ENCODE results near the gene EDIL3. TPM values are rescaled to one million over a fixed set of nuclear protein-coding genes. Genes with fewer than 3 reads are reported as not detected.

Gene EDIL3
- total and polyA plus RNA-seq, 10 of the 15 experiments (the other 5 are each of a cell fraction or from before 2014, with no cell fraction given) = 0.01 to 0.62 (median 0.20) TPM

GRCh38 chr5:83931969-83932368, 452.7 kb downstream of the EDIL3 start (continued):
- no peak for TF ChIP-seq RELA (IDR thresholded peaks at IDR 0.05; ENCODE audit: borderline replicate concordance, partially characterized antibody)
- no peak for TF ChIP-seq MXI1 (IDR thresholded peaks at IDR 0.05; ENCODE audit: low read depth, low read length)
- no peak for TF ChIP-seq HDGF (IDR thresholded peaks at IDR 0.05)
- TF ChIP-seq E2F4 (IDR thresholded peaks at IDR 0.05; ENCODE audit: low read depth, low read length) = no peak
- no peak for TF ChIP-seq SMAD5 (IDR thresholded peaks at IDR 0.05; ENCODE audit: low read depth)
- no peak for TF ChIP-seq SUPT20H (IDR thresholded peaks at IDR 0.05; ENCODE audit: borderline replicate concordance, control insufficient read depth, low read depth, low read length)
- TF ChIP-seq PBX3 (IDR thresholded peaks at IDR 0.05; ENCODE audit: insufficient replicate concordance, low read depth, low read length) = no peak

GRCh38 chr5:83927140-83927733, 457.4 kb downstream of the EDIL3 start:
- ChIA-PET SMC1A (ENCODE audit: uncharacterized antibody, unreplicated experiment) (interaction anchor here (0.6 to 4.6 kb wide), 8 partner anchors 11 to 1122 kb away, joined by 3 to 17 read pairs (median 8); no protein-coding TSS in a partner anchor), POLR2A (interaction anchor here (0.9 kb wide), 1 partner anchor 328 kb away, joined by 3 read pairs; no protein-coding TSS in a partner anchor), CTCF (interaction anchor here (0.6 to 5.0 kb wide), 39 partner anchors 10 to 1179 kb away, joined by 3 to 42 read pairs (median 4); no protein-coding TSS in a partner anchor), RAD21 (ENCODE audit: unreplicated experiment) (interaction anchor here (1.6 kb wide), 1 partner anchor 208 kb away, joined by 3 read pairs; no protein-coding TSS in a partner anchor)
- DNase-seq (ENCODE audit: low read depth, low spot score) = no peak
- no peak overlapping the region for H3K27ac ChIP-seq (ENCODE audit: control insufficient read depth, insufficient read depth)
- no TSS peak for BruUV-seq (replicated peaks)
- no peak for FAIRE-seq
- H4K20me1 ChIP-seq (ENCODE audit: control insufficient read depth, insufficient read depth) = no peaks in the 10 kb centered on the region
- H3K36me3 ChIP-seq (ENCODE audit: control insufficient read depth in 2 of 2, insufficient read depth in 2 of 2, low read length in 1 of 2) = no peaks in the 10 kb centered on the region
- no peak overlapping the region for H3K4me3 ChIP-seq
- WGBS (ENCODE audit: insufficient coverage, insufficient replicate concordance, low lambda C conversion rate, missing lambda C conversion rate) = 27% methylated on average over 4 of the region's 4 CpGs
- H3K9ac ChIP-seq (ENCODE audit: control insufficient read depth, insufficient read depth, low read length) = no peak overlapping the region
- H3K4me2 ChIP-seq (ENCODE audit: control insufficient read depth, insufficient read depth) = no peak overlapping the region
- intact Hi-C loops (cut with micrococcal nuclease; ENCODE audit: unreplicated experiment) (loop anchor here (2.0 to 5.0 kb wide), 3 partner anchors 208 to 1120 kb away; no protein-coding TSS in a partner anchor), in situ Hi-C loops (cut with MboI) (no loop called here)
- no peak overlapping the region for H2AFZ ChIP-seq (ENCODE audit: control insufficient read depth, low read depth, low read length)
- no peaks in the 10 kb centered on the region for H3K4me1 ChIP-seq (ENCODE audit: control insufficient read depth, insufficient read depth, low read length)
- H3K79me2 ChIP-seq (ENCODE audit: control insufficient read depth, insufficient read depth, low read length) = no peaks in the 10 kb centered on the region
- peak; percentile 72 for ATAC-seq
- peaks cover 0 to 4% of the 10 kb centered on the region in 2 experiments; a peak in 1 of 4 replicates for H3K27me3 ChIP-seq (replicated peaks in 1 of 2; ENCODE audit: control insufficient read depth in 2 of 2, insufficient read depth in 2 of 2, low read length in 1 of 2)
- no peaks in the 10 kb centered on the region for H3K9me3 ChIP-seq (replicated peaks; ENCODE audit: control insufficient read depth, insufficient read depth, low read length)
- no peak for TF ChIP-seq EGR1 (IDR thresholded peaks at IDR 0.05; ENCODE audit: borderline replicate concordance in 1 of 2, low read depth in 2 of 2, low read length in 2 of 2)
- TF ChIP-seq SMC3 (IDR thresholded peaks at IDR 0.05; ENCODE audit: borderline replicate concordance, low read length) = peak; percentile 69; the same call in 1 of the 2 replicates
- TF ChIP-seq ETV6 (conservative IDR thresholded peaks at IDR 0.05 in 1 of 2, IDR thresholded peaks at IDR 0.05 in 1 of 2; ENCODE audit: borderline replicate concordance in 1 of 2, low read depth in 1 of 2) = no peak
- no peak for TF ChIP-seq BCL11A (IDR thresholded peaks at IDR 0.05; ENCODE audit: low read depth, low read length)
- TF ChIP-seq RAD21 (IDR thresholded peaks at IDR 0.05; ENCODE audit: insufficient read depth, low read depth, low read length) = peak; percentile 71
- no peak for TF ChIP-seq LARP7 (IDR thresholded peaks at IDR 0.05)
- TF ChIP-seq MEF2B (IDR thresholded peaks at IDR 0.05; ENCODE audit: partially characterized antibody, poor library complexity, severe bottlenecking) = no peak
